ENCODE measurements around the gene TMX1. TPM values are rescaled to one million over a fixed set of nuclear protein-coding genes. Genes with fewer than 3 reads are reported as not detected.

Gene TMX1
- total RNA-seq, 4 donors from 2014 or later = 20.9 to 33.0 (median 26.5) TPM

GRCh38 chr14:51225751-51226150, 14.3 kb upstream of the TMX1 start:
- no peak for TF ChIP-seq POLR2A (IDR thresholded peaks at IDR 0.05)
- TF ChIP-seq POLR2AphosphoS5 (IDR thresholded peaks at IDR 0.05) = no peak
- no peak for TF ChIP-seq EP300 (IDR thresholded peaks at IDR 0.05)
- no peak for TF ChIP-seq CTCF (IDR thresholded peaks at IDR 0.05)
- Histone ChIP-seq H3K27ac (no peak overlapping the region), H3K9me3 (no peaks in the 10 kb centered on the region), H3K4me3 (no peak overlapping the region), H3K36me3 (no peaks in the 10 kb centered on the region), H3K27me3 (no peaks in the 10 kb centered on the region), H3K4me1 (no peaks in the 10 kb centered on the region)
- ATAC-seq = no peak
- WGBS, 2 donors (ENCODE audit: low coverage in 1 of 2) = 36 to 44% methylated on average over 2 of the region's 2 CpGs

GRCh38 chr14:51228391-51228790, 11.7 kb upstream of the TMX1 start:
- no peak overlapping the region for H3K4me3 ChIP-seq
- H3K4me1 ChIP-seq = no peaks in the 10 kb centered on the region
- no peaks in the 10 kb centered on the region for H3K9me3 ChIP-seq
- no peak for ATAC-seq
- no peaks in the 10 kb centered on the region for H3K27me3 ChIP-seq
- H3K36me3 ChIP-seq = no peaks in the 10 kb centered on the region
- TF ChIP-seq EP300 (IDR thresholded peaks at IDR 0.05) (no peak), CTCF (IDR thresholded peaks at IDR 0.05) (no peak), POLR2A (IDR thresholded peaks at IDR 0.05) (no peak), POLR2AphosphoS5 (IDR thresholded peaks at IDR 0.05) (no peak)
- no peak overlapping the region for H3K27ac ChIP-seq

DNA sequence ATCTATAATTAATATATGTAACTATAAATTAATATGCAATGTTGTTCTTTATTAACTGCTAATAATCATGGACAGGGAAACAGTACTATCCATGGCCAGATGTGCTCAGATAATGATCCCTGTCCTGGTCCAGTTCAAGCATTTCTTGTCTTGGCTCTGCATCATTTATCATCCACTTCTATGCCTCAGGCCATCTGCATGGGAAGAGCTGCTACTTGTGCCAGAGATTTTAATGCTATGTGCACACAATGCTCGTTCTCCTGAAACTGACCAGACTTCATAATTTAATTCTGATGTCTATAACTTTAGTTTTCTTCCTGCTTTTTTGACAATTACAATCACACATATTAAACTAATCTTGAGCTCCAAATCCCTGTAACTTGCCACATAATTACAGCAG, 11.2 kb upstream of the TMX1 start:
- no peak overlapping the region for H3K4me3 ChIP-seq
- WGBS, 2 donors (ENCODE audit: low coverage in 1 of 2) = 54 to 73% methylated on average over 1 of the region's 1 CpG
- H3K9me3 ChIP-seq = no peaks in the 10 kb centered on the region
- H3K4me1 ChIP-seq = no peaks in the 10 kb centered on the region
- TF ChIP-seq POLR2A (IDR thresholded peaks at IDR 0.05) = no peak
- no peak for TF ChIP-seq CTCF (IDR thresholded peaks at IDR 0.05)
- no peak for TF ChIP-seq POLR2AphosphoS5 (IDR thresholded peaks at IDR 0.05)
- TF ChIP-seq EP300 (IDR thresholded peaks at IDR 0.05) = no peak
- H3K36me3 ChIP-seq = no peaks in the 10 kb centered on the region
- no peaks in the 10 kb centered on the region for H3K27me3 ChIP-seq
- H3K27ac ChIP-seq = no peak overlapping the region
- no peak for ATAC-seq

- Histone ChIP-seq H3K27me3 (no peaks in the 10 kb centered on the region), H3K4me3 (no peak overlapping the region), H3K27ac (no peak overlapping the region), H3K4me1 (peaks cover 3 to 11% (median 6%) of the 10 kb centered on the region in 3 donors), H3K36me3 (no peaks in the 10 kb centered on the region), H3K9me3 (no peaks in the 10 kb centered on the region)
- TF ChIP-seq POLR2AphosphoS5 (IDR thresholded peaks at IDR 0.05) (no peak), EP300 (IDR thresholded peaks at IDR 0.05) (no peak), POLR2A (IDR thresholded peaks at IDR 0.05) (no peak)
- no peak for ATAC-seq
These were observed 3.7 kb upstream of the TMX1 start for GRCh38 chr14:51236314-51236713.

GRCh38 chr14:51240804-51241380, 845 bp downstream of the TMX1 start:
- Histone ChIP-seq H3K36me3 (peaks cover 0 to 12% of the 10 kb centered on the region in 2 donors), H3K4me3 (peak overlapping the region; percentile 78 to 91), H3K27ac (peak overlapping the region; percentile 56 to 90 (median 88)), H3K9me3 (no peaks in the 10 kb centered on the region), H3K27me3 (no peaks in the 10 kb centered on the region), H3K4me1 (peaks cover 5 to 46% (median 21%) of the 10 kb centered on the region in 3 donors)
- ATAC-seq = no peak
- TF ChIP-seq CTCF (IDR thresholded peaks at IDR 0.05) (no peak), EP300 (IDR thresholded peaks at IDR 0.05) (no peak), POLR2AphosphoS5 (IDR thresholded peaks at IDR 0.05) (no peak), POLR2A (IDR thresholded peaks at IDR 0.05) (no peak)
- 9 to 14% methylated on average over 10 of the region's 10 CpGs for WGBS, 2 donors (ENCODE audit: low coverage in 1 of 2)
